MCF 10A (cell line): ENCODE results near the gene OR5AS1. TPM values are rescaled to one million over a fixed set of nuclear protein-coding genes. Genes with fewer than 3 reads are reported as not detected.

ENCODE experiments used
- BruUV-seq: library from RNA; stranded (reverse); fragments of 400-500 nt; replicated peaks from 2 replicates; lab custom pipeline; 2021; lab: Mats Ljungman, UMichigan
- CTCF ChIA-PET: fragments of 300-600 bp; sonication (Branson Sonifier 250); formaldehyde crosslinking; extraction: SDS; loops from one replicate; lab custom pipeline; 2021; ENCODE audit warnings: antibody characterized with exemption, inconsistent platforms; lab: Yijun Ruan, JAX
- POLR2A ChIA-PET: fragments of 300-600, 350-650 bp; sonication (Branson Sonifier 250); formaldehyde crosslinking; extraction: SDS; loops from one replicate; lab custom pipeline; 2020; ENCODE audit warnings: antibody characterized with exemption, inconsistent platforms; lab: Yijun Ruan, JAX
- DNase-seq: peaks from one replicate; pipeline ENCODE4 v3.0.0-alpha.2; 2018; ENCODE audit not compliant: unreplicated experiment
- H3K27ac Mint-ChIP-seq: one replicate; pipeline ENCODE4 v1.8.0; 2022; ENCODE audit warnings: mild to moderate bottlenecking, low read depth, mixed read lengths; ENCODE audit not compliant: unreplicated experiment
- H3K27me3 Mint-ChIP-seq: one replicate; pipeline ENCODE4 v1.8.0; 2022; ENCODE audit warnings: mixed read lengths; ENCODE audit not compliant: insufficient read depth, unreplicated experiment
- H3K36me3 Mint-ChIP-seq: one replicate; pipeline ENCODE4 v1.8.0; 2022; ENCODE audit warnings: mild to moderate bottlenecking, moderate library complexity, mixed read lengths; ENCODE audit not compliant: insufficient read depth, unreplicated experiment
- H3K4me1 Mint-ChIP-seq: one replicate; pipeline ENCODE4 v1.8.0; 2022; ENCODE audit warnings: mixed read lengths; ENCODE audit not compliant: insufficient read depth, unreplicated experiment
- H3K4me3 Mint-ChIP-seq: one replicate; pipeline ENCODE4 v1.8.0; 2022; ENCODE audit warnings: mild to moderate bottlenecking, moderate library complexity, mixed read lengths; ENCODE audit not compliant: unreplicated experiment
- H3K9me3 Mint-ChIP-seq: one replicate; pipeline ENCODE4 v1.8.0; 2022; ENCODE audit warnings: mixed read lengths; ENCODE audit not compliant: unreplicated experiment
- CTCF ChIP-seq: fragments of 200-600 bp; IDR thresholded peaks from one replicate; pipeline ENCODE4 v1.8.0; 2022; ENCODE audit warnings: antibody characterized with exemption, mild to moderate bottlenecking; ENCODE audit not compliant: unreplicated experiment
- intact Hi-C: fragments of 100-400 bp; cut with micrococcal nuclease; formaldehyde crosslinking; loops from 2 replicates; pipeline ENCODE4 v1.14.1; 2022
- total RNA-seq: library from RNA; stranded (reverse); gene quantifications from 2 replicates; pipeline ENCODE4 v1.2.3, GENCODE V29; 2022

The OR5AS1 gene
- total RNA-seq, 1 experiment from 2014 or later, result not detected

- no peak for TF ChIP-seq CTCF
- H3K27me3 Mint-ChIP-seq, result no peaks in the 10 kb centered on the region
- DNase-seq, result no peak
- no peak overlapping the region for H3K4me3 Mint-ChIP-seq
- intact Hi-C loops, result no loop called here
- no TSS peak for BruUV-seq
- ChIA-PET CTCF (interaction anchor here (0.5 to 0.7 kb wide), 3 partner anchors 13 to 1072 kb away, joined by 3 read pairs; no protein-coding TSS in a partner anchor), POLR2A (no interaction called here)
- no peaks in the 10 kb centered on the region for H3K4me1 Mint-ChIP-seq
- peaks cover 14% of the 10 kb centered on the region for H3K9me3 Mint-ChIP-seq
- no peak overlapping the region for H3K27ac Mint-ChIP-seq
- H3K36me3 Mint-ChIP-seq, result no peaks in the 10 kb centered on the region
Measured at GRCh38 chr11:56066980-56067379, 39.5 kb downstream of the OR5AS1 start.

Other genes starting within 250 kb of the OR5AS1 start
- gene OR5D14, start 232.1 kb upstream of the OR5AS1 start, total RNA-seq, result not detected in 2 replicates
- gene OR5L1, start 216.3 kb upstream of the OR5AS1 start, total RNA-seq, result not detected in 2 replicates
- not detected in 2 replicates for gene OR5D18, start 208.0 kb upstream of the OR5AS1 start, total RNA-seq
- gene OR5L2, start 200.4 kb upstream of the OR5AS1 start, total RNA-seq, result not detected in 2 replicates
- not detected in 2 replicates for gene OR5D16, start 188.9 kb upstream of the OR5AS1 start, total RNA-seq
- gene TRIM51, start 144.4 kb upstream of the OR5AS1 start, total RNA-seq, result not detected in 2 replicates
- not detected in 2 replicates for gene OR5W2, start 113.1 kb upstream of the OR5AS1 start, total RNA-seq
- gene OR5I1, start 91.3 kb upstream of the OR5AS1 start, total RNA-seq, result not detected in 2 replicates
- gene OR10AG1, start 57.7 kb upstream of the OR5AS1 start, total RNA-seq, result not detected in 2 replicates
- not detected in 2 replicates for gene OR5F1, start 33.0 kb upstream of the OR5AS1 start, total RNA-seq
- gene OR8I2, start 65.7 kb downstream of the OR5AS1 start, total RNA-seq, result not detected in 2 replicates
- not detected in 2 replicates for gene OR8H2, start 76.0 kb downstream of the OR5AS1 start, total RNA-seq
- not detected in 2 replicates for gene OR8H3, start 94.7 kb downstream of the OR5AS1 start, total RNA-seq
- gene OR8J3, start 112.5 kb downstream of the OR5AS1 start, total RNA-seq, result not detected in 2 replicates
- not detected in 2 replicates for gene OR8K5, start 132.7 kb downstream of the OR5AS1 start, total RNA-seq
- not detected in 2 replicates for gene OR5J2, start 149.0 kb downstream of the OR5AS1 start, total RNA-seq
- gene OR5T2, start 206.6 kb downstream of the OR5AS1 start, total RNA-seq, result not detected in 2 replicates
- gene OR5T3, start 224.6 kb downstream of the OR5AS1 start, total RNA-seq, result not detected in 2 replicates
- not detected in 2 replicates for gene OR5T1, start 246.5 kb downstream of the OR5AS1 start, total RNA-seq